GM18507 (cell line): ENCODE measurements around the gene MYPN.
A peak's percentile ranks its signal among the peaks of the same experiment; 100 is the strongest.
"Not testable (repeated sequence)": the region's sequence is repeated elsewhere in the genome, so short reads cannot be mapped to it uniquely, and the experiment has no call there.

Source experiments
- DNase-seq: peaks from one replicate; pipeline ENCODE4 v3.0.0; 2011; ENCODE audit warnings: low read depth; ENCODE audit not compliant: insufficient read length; ENCODE audit errors: extremely low spot score
- FAIRE-seq: peaks from 2 replicates; lab custom pipeline; 2011; peaks lifted over from hg19 to GRCh38; lab: Jason Lieb, UNC

MYPN gene

GRCh38 chr10:68212721-68213352, 103.5 kb downstream of the MYPN start:
- peak; percentile 82 for FAIRE-seq
- DNase-seq: no peak

- FAIRE-seq (no peak), DNase-seq (no peak)
Measured at GRCh38 chr10:68218786-68219185, 109.5 kb downstream of the MYPN start.

GRCh38 chr10:68221196-68221595, 111.9 kb downstream of the MYPN start:
- no peak for FAIRE-seq

GRCh38 chr10:68222391-68222790, 113.1 kb downstream of the MYPN start:
- FAIRE-seq: no peak
- no peak for DNase-seq

More at GRCh38 chr10:68221196-68221595, 111.9 kb downstream of the MYPN start:
- no peak for DNase-seq

- DNase-seq: no peak
- no peak for FAIRE-seq
Measured at GRCh38 chr10:68223535-68224165, 114.4 kb downstream of the MYPN start.

GRCh38 chr10:68224810-68225209, 115.5 kb downstream of the MYPN start:
- FAIRE-seq (no peak), DNase-seq (no peak)

GRCh38 chr10:68230268-68230667, 121.0 kb downstream of the MYPN start:
- DNase-seq: no peak
- FAIRE-seq: no peak

GRCh38 chr10:68231106-68231816, 122.0 kb downstream of the MYPN start:
- peak; percentile 58 for DNase-seq
- FAIRE-seq: peak; percentile 60

- FAIRE-seq: no peak
- DNase-seq: no peak
Measured at GRCh38 chr10:68231817-68232251, 122.5 kb downstream of the MYPN start, which contains the start of gene ATOH7. TSS of gene ATOH7 (minus strand) at chr10:68232113. CDS start at chr10:68231677, 436 bp downstream.

GRCh38 chr10:68233046-68233445, 123.8 kb downstream of the MYPN start:
- DNase-seq: no peak
- no peak for FAIRE-seq

GRCh38 chr10:68235111-68235510, 125.8 kb downstream of the MYPN start:
- FAIRE-seq: no peak
- no peak for DNase-seq

- DNase-seq (no peak), FAIRE-seq (no peak)
Measured at GRCh38 chr10:68235581-68235980, 126.3 kb downstream of the MYPN start.

- DNase-seq (no peak), FAIRE-seq (no peak)
Measured at GRCh38 chr10:68237173-68237572, 127.9 kb downstream of the MYPN start.

GRCh38 chr10:68238371-68238770, 129.1 kb downstream of the MYPN start:
- DNase-seq (no peak), FAIRE-seq (no peak)

GRCh38 chr10:68239069-68239468, 129.8 kb downstream of the MYPN start:
- no peak for FAIRE-seq
- DNase-seq: no peak

- DNase-seq (no peak), FAIRE-seq (no peak)
Measured at GRCh38 chr10:68239596-68240150, 130.4 kb downstream of the MYPN start.

- DNase-seq (no peak), FAIRE-seq (no peak)
Measured at GRCh38 chr10:68242051-68242450, 132.8 kb downstream of the MYPN start.

- FAIRE-seq, DNase-seq: not testable (repeated sequence)
Measured at GRCh38 chr10:68246397-68246796, 137.1 kb downstream of the MYPN start.

GRCh38 chr10:68247931-68248330, 138.6 kb downstream of the MYPN start:
- FAIRE-seq: no peak
- DNase-seq: no peak

- FAIRE-seq (no peak), DNase-seq (no peak)
Measured at GRCh38 chr10:68249297-68249696, 140.0 kb downstream of the MYPN start.
